B cell (primary cell): ENCODE results near the gene MRTFA.

Experiments
- CTCF ChIP-seq: fragments of 200-600 bp; IDR thresholded peaks from one replicate; pipeline ENCODE4 v1.8.0; 2022; ENCODE audit warnings: antibody characterized with exemption, mild to moderate bottlenecking
- EZH2 ChIP-seq: IDR thresholded peaks from 2 replicates; pipeline ENCODE4 v1.6.1; 2012; ENCODE audit warnings: borderline replicate concordance, low read depth, mild to moderate bottlenecking, moderate library complexity, low read length; ENCODE audit not compliant: insufficient read depth, poor library complexity, severe bottlenecking

DNA sequence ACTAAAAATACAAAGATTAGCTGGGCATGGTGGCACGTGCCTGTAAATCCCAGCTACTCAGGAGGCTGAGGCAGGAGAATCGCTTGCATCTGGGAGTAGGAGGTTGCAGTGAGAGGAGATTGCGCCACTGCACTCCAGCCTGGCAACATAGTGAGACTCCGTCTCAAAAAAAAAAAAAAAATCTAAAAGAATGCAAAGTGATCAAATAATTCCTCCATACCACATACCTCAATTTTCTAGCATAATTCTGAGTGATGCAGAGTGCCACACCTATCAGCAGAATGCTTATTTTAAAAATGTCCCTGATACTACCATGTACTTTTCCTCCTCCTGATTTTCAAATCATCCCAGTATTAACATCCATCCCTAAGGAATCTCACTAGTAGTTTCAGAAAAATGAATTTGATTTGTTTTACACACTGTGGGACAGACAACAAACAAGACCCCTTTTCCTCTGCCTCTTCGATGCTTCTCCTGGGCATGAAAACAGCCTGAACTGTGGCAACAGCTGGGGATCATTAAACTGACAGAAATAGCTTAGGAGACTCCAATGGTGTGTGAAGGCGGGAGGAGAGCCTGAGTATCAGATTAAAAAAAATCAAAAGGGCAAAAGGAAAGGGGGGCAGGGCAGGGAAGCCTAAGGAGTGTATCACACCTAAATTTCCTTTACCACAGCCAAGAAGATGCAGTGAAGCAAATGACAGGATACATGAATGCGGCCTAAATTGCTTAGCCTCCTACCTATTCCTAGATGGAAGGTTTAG lies 151.4 kb downstream of the MRTFA start:
- TF ChIP-seq CTCF (no peak), EZH2 (no peak)
